Measurements from ENCODE around the gene MESD. TPM values are rescaled to one million over a fixed set of nuclear protein-coding genes. Genes with fewer than 3 reads are reported as not detected.

The MESD gene
- total and polyA plus RNA-seq, 9 of the 15 experiments (the other 6 are each of a cell fraction or from before 2014, with no cell fraction given) = 11.3 to 39.7 (median 22.8) TPM

GRCh38 chr15:80989518-80990478 lies at the start of gene MESD (continued):
- TF ChIP-seq SRSF3 (IDR thresholded peaks at IDR 0.05; ENCODE audit: insufficient read depth, low read length) = no peak
- TF ChIP-seq AFF4 (CRISPR knock-in tag; IDR thresholded peaks at IDR 0.05) = no peak
- no peak for TF ChIP-seq ZNF655 (CRISPR knock-in tag; IDR thresholded peaks at IDR 0.05)
- no peak for TF ChIP-seq ZNF778 (CRISPR knock-in tag; IDR thresholded peaks at IDR 0.05)
- TF ChIP-seq GATA2 (CRISPR knock-in tag; IDR thresholded peaks at IDR 0.05) = no peak
- no peak for TF ChIP-seq HMGN3 (IDR thresholded peaks at IDR 0.05; ENCODE audit: borderline replicate concordance, extremely low read depth, insufficient read length, low read depth, low read length)
- TF ChIP-seq MTA1 (IDR thresholded peaks at IDR 0.05; ENCODE audit: borderline replicate concordance) = no peak
- TF ChIP-seq ARID4B (CRISPR knock-in tag; IDR thresholded peaks at IDR 0.05) = peak; percentile 81
- 0 out of 2 replicates have a peak, but pooled peaks have one; percentile 47 for TF ChIP-seq ATF7 (IDR thresholded peaks at IDR 0.05)
- TF ChIP-seq ZFP36 (IDR thresholded peaks at IDR 0.05; ENCODE audit: low read depth, low read length, partially characterized antibody) = no peak
- TF ChIP-seq ZBTB2 (IDR thresholded peaks at IDR 0.05) = no peak; the same call in 1 of the 2 replicates
- TF ChIP-seq PCBP1 (IDR thresholded peaks at IDR 0.05; ENCODE audit: low read depth, low read length, poor library complexity, severe bottlenecking) = no peak
- no peak for TF ChIP-seq SOX6 (IDR thresholded peaks at IDR 0.05)
- TF ChIP-seq BDP1 (IDR thresholded peaks at IDR 0.05; ENCODE audit: insufficient read depth, insufficient read length) = no peak
- TF ChIP-seq IRF2 (CRISPR knock-in tag; IDR thresholded peaks at IDR 0.05) = no peak
